ENCODE data around the gene SOX5. TPM values are rescaled to one million over a fixed set of nuclear protein-coding genes. Genes with fewer than 3 reads are reported as not detected.

SOX5 gene
- total and polyA plus RNA-seq, 2 experiments from 2014 or later: 1.0 to 4.7 TPM

GRCh38 chr12:23611320-23611719 is 338.1 kb downstream of the SOX5 start (continued):
- TF ChIP-seq REST (IDR thresholded peaks at IDR 0.05; ENCODE audit: unreplicated experiment): no peak
- TF ChIP-seq NANOG (IDR thresholded peaks at IDR 0.05; ENCODE audit: borderline replicate concordance): no peak
- TF ChIP-seq ZNF331 (CRISPR knock-in tag; IDR thresholded peaks at IDR 0.05; ENCODE audit: low read depth): no peak
- no peak for TF ChIP-seq CTCF (conservative IDR thresholded peaks at IDR 0.05; ENCODE audit: low read depth in 2 of 2)
- no peak for TF ChIP-seq POLR2AphosphoS5 (IDR thresholded peaks at IDR 0.05; ENCODE audit: low read depth)
- TF ChIP-seq ZNF114 (CRISPR knock-in tag; IDR thresholded peaks at IDR 0.05): no peak
- TF ChIP-seq EZH2phosphoT487 (IDR thresholded peaks at IDR 0.05; ENCODE audit: unreplicated experiment): no peak

- Mint-ChIP-seq H3K27me3 (ENCODE audit: insufficient read depth, low read depth, poor library complexity) (no peaks in the 10 kb centered on the region), H3K36me3 (ENCODE audit: low read depth) (peaks cover 19% of the 10 kb centered on the region), H3K4me3 (no peak overlapping the region), H3K27ac (no peak overlapping the region), H3K4me1 (peaks cover 4% of the 10 kb centered on the region; the same call in 1 of the 3 replicates), H3K9me3 (peaks cover 13% of the 10 kb centered on the region)
- ATAC-seq (no peak), DNase-seq (ENCODE audit: low spot score) (no peak)
- H3F3A ChIP-seq (replicated peaks; ENCODE audit: low read depth): no peaks in the 10 kb centered on the region
- H3K4me1 ChIP-seq (ENCODE audit: insufficient read depth): 0 out of 2 replicates have a peak, but pooled peaks cover 4% of the 10 kb centered on the region
- no peaks in the 10 kb centered on the region for H3K9me2 ChIP-seq (ENCODE audit: insufficient read depth)
- no peak overlapping the region for H3K27ac ChIP-seq (ENCODE audit: low read depth)
- H3K4me3 ChIP-seq: no peak overlapping the region
- H2AFZ ChIP-seq: no peak overlapping the region
- no peaks in the 10 kb centered on the region for H4K20me1 ChIP-seq (replicated peaks; ENCODE audit: insufficient read depth)
- H3K36me3 ChIP-seq (ENCODE audit: insufficient read depth): no peaks in the 10 kb centered on the region
- no peaks in the 10 kb centered on the region for H3K79me2 ChIP-seq (replicated peaks; ENCODE audit: insufficient read depth)
- no peaks in the 10 kb centered on the region for H3K27me3 ChIP-seq (ENCODE audit: insufficient read depth)
- H3K4me2 ChIP-seq: no peak overlapping the region
- no peak for TF ChIP-seq EZH2phosphoT487 (IDR thresholded peaks at IDR 0.05; ENCODE audit: unreplicated experiment)
- no peak for TF ChIP-seq NANOG (IDR thresholded peaks at IDR 0.05; ENCODE audit: borderline replicate concordance)
- no peak for TF ChIP-seq ZNF462 (CRISPR knock-in tag; IDR thresholded peaks at IDR 0.05)
- no peak for TF ChIP-seq JUNB (IDR thresholded peaks at IDR 0.05; ENCODE audit: unreplicated experiment)
- no peak for TF ChIP-seq CTCF (conservative IDR thresholded peaks at IDR 0.05; ENCODE audit: low read depth in 2 of 2)
- no peak for TF ChIP-seq ZNF114 (CRISPR knock-in tag; IDR thresholded peaks at IDR 0.05)
- no peak for TF ChIP-seq CREB1 (CRISPR knock-in tag; IDR thresholded peaks at IDR 0.05; ENCODE audit: low read depth)
- TF ChIP-seq EZH2 (IDR thresholded peaks at IDR 0.05; ENCODE audit: low read depth, unreplicated experiment): no peak
- no peak for TF ChIP-seq ZNF331 (CRISPR knock-in tag; IDR thresholded peaks at IDR 0.05; ENCODE audit: low read depth)
These were observed 348.6 kb downstream of the SOX5 start for GRCh38 chr12:23600919-23601318.
